Endometrial microvascular endothelial cells (primary cell): Measurements from ENCODE around the gene TMEM225B. TPM values are rescaled to one million over a fixed set of nuclear protein-coding genes. Genes with fewer than 3 reads are reported as not detected.
"Not testable (repeated sequence)": the region's sequence is repeated elsewhere in the genome, so short reads cannot be mapped to it uniquely, and the experiment has no call there.

Experiments used
- in situ Hi-C: cut with HindIII; loops from 2 replicates; pipeline ENCODE4 v1.10.0; 2017; ENCODE audit warnings: low sequenced_read_pairs, low pct_unique_long_range_greater_than_20kb; ENCODE audit errors: inconsistent ontology term
- total RNA-seq: library from RNA; depleted of rRNA; stranded (reverse); fragments of >200 nt; gene quantifications from one replicate; pipeline ENCODE4 v1.2.3, GENCODE V29; 2015; ENCODE audit errors: inconsistent ontology term

Gene TMEM225B
- total RNA-seq, 1 donor from 2014 or later: not detected

- in situ Hi-C loops: no loop called here
Measured at GRCh38 chr7:99573257-99573656, 24.8 kb upstream of the TMEM225B start.

GRCh38 chr7:99576251-99576650, 21.8 kb upstream of the TMEM225B start:
- in situ Hi-C loops: no loop called here

GRCh38 chr7:99579281-99579955, 18.6 kb upstream of the TMEM225B start:
- in situ Hi-C loops: no loop called here

- in situ Hi-C loops: no loop called here
Measured at GRCh38 chr7:99579956-99580777, 17.9 kb upstream of the TMEM225B start.

- in situ Hi-C loops: not testable (repeated sequence)
Measured at GRCh38 chr7:99580778-99581332, 17.2 kb upstream of the TMEM225B start.

- in situ Hi-C loops: no loop called here
Measured at GRCh38 chr7:99588868-99589267, 9.2 kb upstream of the TMEM225B start.

- in situ Hi-C loops: no loop called here
Measured at GRCh38 chr7:99594948-99595745, 2.9 kb upstream of the TMEM225B start.

GRCh38 chr7:99596408-99596955, 1.6 kb upstream of the TMEM225B start:
- in situ Hi-C loops: no loop called here

GRCh38 chr7:99599836-99600235, 1.8 kb downstream of the TMEM225B start:
- in situ Hi-C loops: no loop called here

- in situ Hi-C loops: no loop called here
Measured at GRCh38 chr7:99601656-99602310, 3.7 kb downstream of the TMEM225B start.

- in situ Hi-C loops: no loop called here
Measured at GRCh38 chr7:99605527-99605926, 7.5 kb downstream of the TMEM225B start.

- in situ Hi-C loops: no loop called here
Measured at GRCh38 chr7:99606531-99606930, 8.5 kb downstream of the TMEM225B start.

- in situ Hi-C loops: no loop called here
Measured at GRCh38 chr7:99607548-99607947, 9.5 kb downstream of the TMEM225B start.

- in situ Hi-C loops: no loop called here
Measured at GRCh38 chr7:99614495-99614894, 16.4 kb downstream of the TMEM225B start.

GRCh38 chr7:99615989-99616358, 17.9 kb downstream of the TMEM225B start:
- in situ Hi-C loops: no loop called here

GRCh38 chr7:99616359-99617191, 18.5 kb downstream of the TMEM225B start, which contains the start of gene ZSCAN25:
TSS of gene ZSCAN25 (plus strand) at chr7:99616946. CDS start at chr7:99619607, 2,661 bp downstream.
- in situ Hi-C loops: no loop called here

GRCh38 chr7:99617192-99617781, 19.2 kb downstream of the TMEM225B start:
- in situ Hi-C loops: no loop called here
